KMS-11 (cell line): ENCODE data around the gene RGS8.

Experiments used
- H2AFZ ChIP-seq: fragments of 200-600 bp; sonication (generic); 2 replicates; pipeline ENCODE4 v1.6.1; 2016; ENCODE audit warnings: antibody characterized with exemption, mixed run types, low read depth
- H3K27ac ChIP-seq: fragments of 200-600 bp; sonication (generic); 2 replicates; pipeline ENCODE4 v1.6.1; 2016; ENCODE audit warnings: mild to moderate bottlenecking, mixed run types
- H3K27me3 ChIP-seq: fragments of 200-600 bp; sonication (generic); 2 replicates; pipeline ENCODE4 v1.6.1; 2017; ENCODE audit warnings: mild to moderate bottlenecking, low read depth, mixed run types, moderate library complexity; ENCODE audit not compliant: insufficient read depth
- H3K36me3 ChIP-seq: fragments of 200-600 bp; sonication (generic); 2 replicates; pipeline ENCODE4 v1.6.1; 2017; ENCODE audit warnings: mild to moderate bottlenecking, mixed run types; ENCODE audit not compliant: insufficient read depth
- H3K4me1 ChIP-seq: fragments of 200-600 bp; sonication (generic); 2 replicates; pipeline ENCODE4 v1.6.1; 2016; ENCODE audit warnings: mild to moderate bottlenecking, low read depth, mixed run types; ENCODE audit not compliant: poor library complexity, severe bottlenecking
- H3K4me2 ChIP-seq: fragments of 200-600 bp; sonication (generic); 2 replicates; pipeline ENCODE4 v1.7.0; 2016; ENCODE audit warnings: mild to moderate bottlenecking, mixed run types
- H3K4me3 ChIP-seq: fragments of 200-600 bp; sonication (generic); IDR thresholded peaks from 2 replicates; pipeline ENCODE4 v1.6.1; 2017; ENCODE audit warnings: low read depth, low read length, mixed read lengths; ENCODE audit not compliant: insufficient read depth
- H3K79me2 ChIP-seq: fragments of 200-600 bp; sonication (generic); 2 replicates; pipeline ENCODE4 v1.6.1; 2016; ENCODE audit warnings: low read depth, mixed run types; ENCODE audit not compliant: insufficient read depth
- H3K9ac ChIP-seq: fragments of 200-600 bp; sonication (generic); 2 replicates; pipeline ENCODE4 v1.6.1; 2016; ENCODE audit warnings: mild to moderate bottlenecking, mixed run types
- H4K20me1 ChIP-seq: fragments of 200-600 bp; sonication (generic); 2 replicates; pipeline ENCODE4 v1.6.1; 2016; ENCODE audit warnings: mild to moderate bottlenecking, mixed run types; ENCODE audit not compliant: insufficient read depth
- TF ChIP-seq, protein P1 (sequence below): fragments of 200-600 bp; sonication (generic); conservative IDR thresholded peaks from 2 replicates; pipeline ENCODE4 v1.6.1; 2017; ENCODE audit warnings: low read depth, mild to moderate bottlenecking, antibody characterized with exemption, low read length, moderate library complexity, mixed read lengths

The RGS8 gene

GRCh38 chr1:182677397-182678098, 6.8 kb downstream of the RGS8 start:
- Histone ChIP-seq H3K36me3 (no peaks in the 10 kb centered on the region), H3K27ac (no peak overlapping the region), H3K4me1 (peaks cover 11% of the 10 kb centered on the region), H3K4me3 (no peak overlapping the region), H3K4me2 (no peak overlapping the region), H4K20me1 (no peaks in the 10 kb centered on the region), H2AFZ (no peak overlapping the region), H3K9ac (no peak overlapping the region), H3K27me3 (no peaks in the 10 kb centered on the region), H3K79me2 (no peaks in the 10 kb centered on the region)
- TF ChIP-seq, protein P1, sequence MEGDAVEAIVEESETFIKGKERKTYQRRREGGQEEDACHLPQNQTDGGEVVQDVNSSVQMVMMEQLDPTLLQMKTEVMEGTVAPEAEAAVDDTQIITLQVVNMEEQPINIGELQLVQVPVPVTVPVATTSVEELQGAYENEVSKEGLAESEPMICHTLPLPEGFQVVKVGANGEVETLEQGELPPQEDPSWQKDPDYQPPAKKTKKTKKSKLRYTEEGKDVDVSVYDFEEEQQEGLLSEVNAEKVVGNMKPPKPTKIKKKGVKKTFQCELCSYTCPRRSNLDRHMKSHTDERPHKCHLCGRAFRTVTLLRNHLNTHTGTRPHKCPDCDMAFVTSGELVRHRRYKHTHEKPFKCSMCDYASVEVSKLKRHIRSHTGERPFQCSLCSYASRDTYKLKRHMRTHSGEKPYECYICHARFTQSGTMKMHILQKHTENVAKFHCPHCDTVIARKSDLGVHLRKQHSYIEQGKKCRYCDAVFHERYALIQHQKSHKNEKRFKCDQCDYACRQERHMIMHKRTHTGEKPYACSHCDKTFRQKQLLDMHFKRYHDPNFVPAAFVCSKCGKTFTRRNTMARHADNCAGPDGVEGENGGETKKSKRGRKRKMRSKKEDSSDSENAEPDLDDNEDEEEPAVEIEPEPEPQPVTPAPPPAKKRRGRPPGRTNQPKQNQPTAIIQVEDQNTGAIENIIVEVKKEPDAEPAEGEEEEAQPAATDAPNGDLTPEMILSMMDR: no peak

DNA sequence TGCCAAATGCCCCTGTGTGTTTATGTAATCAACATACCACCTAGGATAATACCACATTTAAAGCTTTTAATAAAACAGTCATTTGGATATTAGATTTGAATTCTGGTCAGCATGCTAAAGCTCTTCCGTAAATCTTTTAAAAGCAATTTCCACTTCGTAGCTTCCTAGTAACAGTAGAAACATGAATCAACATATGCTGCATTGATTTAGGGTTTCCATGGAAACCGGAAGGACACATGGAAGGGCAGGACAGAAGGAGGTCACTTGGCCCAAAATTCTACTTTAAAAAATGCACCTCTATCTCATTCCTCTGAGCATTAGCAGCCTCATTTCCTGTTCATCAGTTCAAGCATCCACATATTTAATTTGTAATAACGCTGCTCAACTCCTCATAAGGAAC, 8.1 kb downstream of the RGS8 start:
- H3K4me2 ChIP-seq: no peak overlapping the region
- no peaks in the 10 kb centered on the region for H3K79me2 ChIP-seq
- H3K27me3 ChIP-seq: no peaks in the 10 kb centered on the region
- no peaks in the 10 kb centered on the region for H4K20me1 ChIP-seq
- no peaks in the 10 kb centered on the region for H3K36me3 ChIP-seq
- H2AFZ ChIP-seq: no peak overlapping the region
- no peak overlapping the region for H3K9ac ChIP-seq
- TF ChIP-seq, protein P1: no peak
- no peak overlapping the region for H3K27ac ChIP-seq
- no peak overlapping the region for H3K4me3 ChIP-seq
- H3K4me1 ChIP-seq: peaks cover 14% of the 10 kb centered on the region

- H3K36me3 ChIP-seq: no peaks in the 10 kb centered on the region
- H3K27me3 ChIP-seq: no peaks in the 10 kb centered on the region
- TF ChIP-seq, protein P1: no peak
- no peak overlapping the region for H3K27ac ChIP-seq
- no peaks in the 10 kb centered on the region for H3K79me2 ChIP-seq
- H2AFZ ChIP-seq: no peak overlapping the region
- no peak overlapping the region for H3K4me3 ChIP-seq
- H3K4me1 ChIP-seq: peaks cover 14% of the 10 kb centered on the region
- no peak overlapping the region for H3K9ac ChIP-seq
- no peaks in the 10 kb centered on the region for H4K20me1 ChIP-seq
- H3K4me2 ChIP-seq: no peak overlapping the region
Measured at GRCh38 chr1:182674346-182675246, 9.8 kb downstream of the RGS8 start.

- Histone ChIP-seq H3K27ac (no peak overlapping the region), H3K4me1 (peaks cover 10% of the 10 kb centered on the region), H3K4me3 (no peak overlapping the region), H4K20me1 (no peaks in the 10 kb centered on the region), H3K36me3 (no peaks in the 10 kb centered on the region), H3K9ac (no peak overlapping the region), H3K79me2 (no peaks in the 10 kb centered on the region), H3K27me3 (no peaks in the 10 kb centered on the region), H2AFZ (no peak overlapping the region), H3K4me2 (no peak overlapping the region)
- TF ChIP-seq, protein P1: no peak
Measured at GRCh38 chr1:182672487-182672836, 11.9 kb downstream of the RGS8 start.
